ENCODE data around the gene CEP112. TPM values are rescaled to one million over a fixed set of nuclear protein-coding genes. Genes with fewer than 3 reads are reported as not detected.

Gene CEP112
- total and polyA plus RNA-seq, 9 of the 15 experiments (the other 6 are each of a cell fraction or from before 2014, with no cell fraction given): 0.84 TPM; not detected in 8

- ATAC-seq (peak; percentile 72), FAIRE-seq (peak; percentile 73), DNase-seq (ENCODE audit: extremely low read depth in 1 of 4, low spot score in 3 of 4) (peak; percentile 15 to 39 (median 24))
- Histone ChIP-seq H3K9me1 (ENCODE audit: control insufficient read depth, insufficient read depth, low read length) (no peaks in the 10 kb centered on the region), H3K27ac (ENCODE audit: extremely low read depth, low read depth, low read length) (peak overlapping the region; percentile 34; the same call in 1 of the 3 replicates), H3K9ac (ENCODE audit: insufficient read depth in 1 of 2, low read depth in 2 of 2, low read length in 2 of 2) (no peak overlapping the region), H3K27me3 (ENCODE audit: control insufficient read depth in 2 of 2, insufficient read depth in 2 of 2, low read length in 2 of 2) (no peaks in the 10 kb centered on the region; a peak in 1 of 5 replicates), H3K36me3 (ENCODE audit: control insufficient read depth, insufficient read depth, low read length) (no peaks in the 10 kb centered on the region), H3K4me3 (no peak overlapping the region), H4K20me1 (replicated peaks; ENCODE audit: control insufficient read depth, insufficient read depth, low read length) (no peaks in the 10 kb centered on the region), H3K4me1 (replicated peaks in 1 of 2; ENCODE audit: control insufficient read depth in 2 of 2, insufficient read depth in 2 of 2, low read length in 2 of 2) (peaks cover 0 to 7% of the 10 kb centered on the region in 2 experiments; a peak in 2 of 5 replicates), H2AFZ (ENCODE audit: low read depth, low read length) (peak overlapping the region; percentile 64; the same call in 1 of the 2 replicates), H3K4me2 (ENCODE audit: insufficient read depth, low read length) (peak overlapping the region; percentile 33; the same call in 1 of the 2 replicates), H3K9me3 (replicated peaks; ENCODE audit: control insufficient read depth, insufficient read depth, low read depth, low read length) (no peaks in the 10 kb centered on the region), H3K79me2 (ENCODE audit: control insufficient read depth, insufficient read depth, low read length) (no peaks in the 10 kb centered on the region)
- CTCF ChIA-PET (ENCODE audit: low intra/inter-chr PET ratio): no interaction called here
- no TSS peak for BruUV-seq (replicated peaks)
- in situ Hi-C loops (cut with MboI) (no loop called here), intact Hi-C loops (cut with micrococcal nuclease) (no loop called here)
- POLR2A ChIA-PET: no interaction called here
- WGBS (ENCODE audit: insufficient coverage, low coverage, missing lambda C conversion rate): 4% methylated on average over 2 of the region's 2 CpGs
- peak; percentile 33; the same call in 1 of the 2 replicates for TF ChIP-seq MGA (IDR thresholded peaks at IDR 0.05)
- TF ChIP-seq HMG20B (CRISPR knock-in tag; IDR thresholded peaks at IDR 0.05): no peak
- TF ChIP-seq ZNF79 (CRISPR knock-in tag; IDR thresholded peaks at IDR 0.05; ENCODE audit: low read depth): no peak
- peak; percentile 92 for TF ChIP-seq FOSL1 (tag; conservative IDR thresholded peaks at IDR 0.05)
- TF ChIP-seq L3MBTL2 (IDR thresholded peaks at IDR 0.05): peak; percentile 33; the same call in 1 of the 2 replicates
- TF ChIP-seq ATF1 (CRISPR knock-in tag; IDR thresholded peaks at IDR 0.05): no peak
- TF ChIP-seq ATF1 (tag; IDR thresholded peaks at IDR 0.05): 0 out of 2 replicates have a peak, but pooled peaks have one; percentile 12
- TF ChIP-seq CTCFL (IDR thresholded peaks at IDR 0.05; ENCODE audit: borderline replicate concordance, insufficient read depth, low read depth, low read length, poor library complexity, severe bottlenecking): no peak
- no peak for TF ChIP-seq NCOA2 (IDR thresholded peaks at IDR 0.05; ENCODE audit: partially characterized antibody in 2 of 2)
- peak in 1 of 2 experiments; percentile 45; a peak in 2 of 4 replicates for TF ChIP-seq TRIM24 (IDR thresholded peaks at IDR 0.05)
Measured at GRCh38 chr17:65660947-65661346, 531.0 kb downstream of the CEP112 start.
